ENCODE data around the gene ZNF593. TPM values are rescaled to one million over a fixed set of nuclear protein-coding genes. Genes with fewer than 3 reads are reported as not detected.
A peak's percentile ranks its signal among the peaks of the same experiment; 100 is the strongest.

Gene ZNF593
- total and polyA plus RNA-seq, 9 of the 15 experiments (the other 6 are each of a cell fraction or from before 2014, with no cell fraction given) = 9.8 to 334 (median 48.2) TPM

- TF ChIP-seq ZNF175 (CRISPR knock-in tag; IDR thresholded peaks at IDR 0.05; ENCODE audit: low read depth) = 0 out of 2 replicates have a peak, but pooled peaks have one; percentile 29
- peak; percentile 98 for TF ChIP-seq RB1 (IDR thresholded peaks at IDR 0.05; ENCODE audit: low read depth)
- no peak for TF ChIP-seq ZNF282 (CRISPR knock-in tag; IDR thresholded peaks at IDR 0.05)
- TF ChIP-seq MGA (IDR thresholded peaks at IDR 0.05) = peak; percentile 48
- no peak for TF ChIP-seq ELF1 (tag; IDR thresholded peaks at IDR 0.05)
- TF ChIP-seq ARNT (IDR thresholded peaks at IDR 0.05) = no peak
Observed at GRCh38 chr1:26164036-26164860, 5.5 kb upstream of the ZNF593 start (continued).
